Panc1 (cell line): ENCODE data around the gene LMBRD2. TPM values are rescaled to one million over a fixed set of nuclear protein-coding genes. Genes with fewer than 3 reads are reported as not detected.
"Not testable (repeated sequence)": the region's sequence is repeated elsewhere in the genome, so short reads cannot be mapped to it uniquely, and the experiment has no call there.

Source experiments
- ATAC-seq: fragments of 200-7000 bp; cut with Tn5 transposase; 2 replicates; pipeline ENCODE4 v1.9.1; 2020; ENCODE audit warnings: mild to moderate bottlenecking, moderate library complexity
- BruUV-seq: library from RNA; stranded (reverse); fragments of 400-500 nt; replicated peaks from 2 replicates; lab custom pipeline; 2021; lab: Mats Ljungman, UMichigan
- CTCF ChIA-PET: fragments of 300-600 bp; sonication (Branson Sonifier 250); formaldehyde crosslinking; loops from one replicate; lab custom pipeline; 2022; ENCODE audit warnings: antibody characterized with exemption; lab: Charles Lee
- POLR2A ChIA-PET: fragments of 300-600 bp; sonication (Branson Sonifier 250); formaldehyde crosslinking; loops from one replicate; lab custom pipeline; 2022; ENCODE audit warnings: antibody characterized with exemption; lab: Charles Lee
- DNase-seq: peaks from one replicate; pipeline ENCODE4 v3.0.0-alpha.2; 2010; ENCODE audit warnings: low read depth, low spot score
- H3K27ac ChIP-seq: 2 replicates; pipeline ENCODE4 v1.5.1; 2011; ENCODE audit warnings: mild to moderate bottlenecking, low read length, inconsistent platforms
- H3K27me3 ChIP-seq: fragments of 200-500 bp; sonication (Bioruptor generic); 2 replicates; pipeline ENCODE4 v1.6.0; 2014; ENCODE audit warnings: low read length, inconsistent platforms; ENCODE audit not compliant: control insufficient read depth, insufficient read depth
- H3K36me3 ChIP-seq: fragments of 200-500 bp; sonication (Bioruptor generic); 2 replicates; pipeline ENCODE4 v1.5.1; 2014; ENCODE audit warnings: inconsistent platforms, mild to moderate bottlenecking, low read length, moderate library complexity; ENCODE audit not compliant: control insufficient read depth, insufficient read depth
- H3K4me1 ChIP-seq: 2 replicates; pipeline ENCODE4 v1.5.1; 2011; ENCODE audit warnings: inconsistent platforms, mild to moderate bottlenecking, low read length, moderate library complexity; ENCODE audit not compliant: control insufficient read depth, insufficient read depth
- H3K4me3 ChIP-seq, 2 experiments: 2 replicates each; pipeline ENCODE4 v1.5.1; 2011 to 2012; ENCODE audit warnings: low read depth in 2 of 2, low read length in 2 of 2, mild to moderate bottlenecking in 2 of 2, inconsistent platforms in 1 of 2, moderate library complexity in 1 of 2
- H3K9me3 ChIP-seq: fragments of 200-500 bp; sonication (Bioruptor generic); 2 replicates; pipeline ENCODE4 v1.5.1; 2014; ENCODE audit warnings: low read depth, mild to moderate bottlenecking, inconsistent platforms, low read length, moderate library complexity; ENCODE audit not compliant: control insufficient read depth, insufficient read depth
- POLR2AphosphoS5 ChIP-seq: IDR thresholded peaks from 2 replicates; pipeline ENCODE4 v1.6.1; 2012; ENCODE audit warnings: mild to moderate bottlenecking, low read depth, low read length, moderate library complexity
- SIN3A ChIP-seq: IDR thresholded peaks from 2 replicates; pipeline ENCODE4 v1.6.1; 2012; ENCODE audit warnings: low read depth, mild to moderate bottlenecking, low read length, moderate library complexity, borderline replicate concordance; ENCODE audit not compliant: insufficient read depth
- TCF7L2 ChIP-seq: IDR thresholded peaks from 2 replicates; pipeline ENCODE4 v1.6.1; 2011; ENCODE audit warnings: mild to moderate bottlenecking, low read depth, low read length, inconsistent platforms
- in situ Hi-C: cut with HindIII; loops from 2 replicates; pipeline ENCODE4 v1.10.0; 2016; ENCODE audit warnings: low sequenced_read_pairs, low pct_unique_long_range_greater_than_20kb
- intact Hi-C: fragments of 100-400 bp; cut with micrococcal nuclease; formaldehyde crosslinking; loops from one replicate; pipeline ENCODE4 v1.10.0; 2022; ENCODE audit not compliant: unreplicated experiment
- total RNA-seq: library from RNA; stranded (reverse); gene quantifications from one replicate; pipeline ENCODE4 v1.2.1, GENCODE V29; 2021; ENCODE audit not compliant: unreplicated experiment
- TF ChIP-seq, protein P1 (sequence below): fragments of 450-650 bp; IDR thresholded peaks from 2 replicates; pipeline ENCODE4 v1.5.1; 2017; ENCODE audit warnings: mild to moderate bottlenecking
- TF ChIP-seq, protein P2 (sequence below), 2 experiments: IDR thresholded peaks; 2 replicates each; pipeline ENCODE4 v1.6.1; 2011 to 2012; ENCODE audit warnings: low read depth in 2 of 2, control low read depth in 1 of 2, low read length in 1 of 2, mild to moderate bottlenecking in 1 of 2, moderate library complexity in 1 of 2; ENCODE audit not compliant: insufficient read depth in 1 of 2

The LMBRD2 gene
- total RNA-seq, 1 experiment from 2014 or later: 7.1 TPM

DNA sequence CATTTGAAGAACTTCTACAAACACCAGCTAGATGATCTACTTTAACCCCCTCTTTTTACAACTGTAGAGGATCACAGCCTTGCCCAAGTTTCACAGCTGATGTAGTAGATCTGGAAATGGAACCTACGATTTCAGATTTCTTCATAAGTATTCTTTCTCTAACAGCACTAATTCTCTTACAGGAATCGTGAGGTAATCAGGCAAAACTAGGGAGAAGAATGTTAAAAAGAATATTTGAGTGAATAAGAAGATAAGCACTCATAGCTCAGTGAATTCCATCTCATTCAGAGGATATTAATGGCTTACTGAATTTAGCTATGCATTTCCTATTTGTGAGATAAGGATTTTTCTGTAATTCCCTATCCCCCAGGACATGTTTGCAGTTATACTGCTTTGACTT lies 47.9 kb upstream of the LMBRD2 start:
- Histone ChIP-seq H3K4me3 (no peak overlapping the region), H3K36me3 (peaks cover 22% of the 10 kb centered on the region), H3K4me1 (no peaks in the 10 kb centered on the region), H3K27me3 (no peaks in the 10 kb centered on the region), H3K9me3 (no peaks in the 10 kb centered on the region), H3K27ac (no peak overlapping the region)
- CTCF ChIA-PET: no interaction called here
- in situ Hi-C loops (no loop called here), intact Hi-C loops (no loop called here)
- no peak for ATAC-seq
- TF ChIP-seq SIN3A (no peak), POLR2AphosphoS5 (no peak), TCF7L2 (no peak)
- TF ChIP-seq, protein P1, sequence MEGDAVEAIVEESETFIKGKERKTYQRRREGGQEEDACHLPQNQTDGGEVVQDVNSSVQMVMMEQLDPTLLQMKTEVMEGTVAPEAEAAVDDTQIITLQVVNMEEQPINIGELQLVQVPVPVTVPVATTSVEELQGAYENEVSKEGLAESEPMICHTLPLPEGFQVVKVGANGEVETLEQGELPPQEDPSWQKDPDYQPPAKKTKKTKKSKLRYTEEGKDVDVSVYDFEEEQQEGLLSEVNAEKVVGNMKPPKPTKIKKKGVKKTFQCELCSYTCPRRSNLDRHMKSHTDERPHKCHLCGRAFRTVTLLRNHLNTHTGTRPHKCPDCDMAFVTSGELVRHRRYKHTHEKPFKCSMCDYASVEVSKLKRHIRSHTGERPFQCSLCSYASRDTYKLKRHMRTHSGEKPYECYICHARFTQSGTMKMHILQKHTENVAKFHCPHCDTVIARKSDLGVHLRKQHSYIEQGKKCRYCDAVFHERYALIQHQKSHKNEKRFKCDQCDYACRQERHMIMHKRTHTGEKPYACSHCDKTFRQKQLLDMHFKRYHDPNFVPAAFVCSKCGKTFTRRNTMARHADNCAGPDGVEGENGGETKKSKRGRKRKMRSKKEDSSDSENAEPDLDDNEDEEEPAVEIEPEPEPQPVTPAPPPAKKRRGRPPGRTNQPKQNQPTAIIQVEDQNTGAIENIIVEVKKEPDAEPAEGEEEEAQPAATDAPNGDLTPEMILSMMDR: no peak
- DNase-seq: no peak
- no TSS peak for BruUV-seq
- POLR2A ChIA-PET: no interaction called here

DNA sequence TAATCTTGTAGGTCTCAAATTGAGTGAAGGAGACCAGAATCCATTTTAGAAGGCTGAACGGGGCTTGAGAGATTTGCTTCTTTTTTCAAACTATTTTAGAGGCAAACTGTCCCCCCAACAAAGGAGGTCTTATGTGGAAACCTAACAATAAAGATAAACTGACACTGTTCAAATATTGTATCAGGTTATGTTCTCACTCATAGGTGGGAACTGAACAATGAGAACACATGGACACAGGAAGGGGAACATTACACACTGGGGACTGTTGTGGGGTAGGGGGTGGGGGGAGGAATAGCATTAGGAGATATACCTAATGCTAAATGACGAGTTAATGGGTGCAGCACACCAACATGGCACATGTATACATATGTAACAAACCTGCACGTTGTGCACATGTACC lies 47.1 kb upstream of the LMBRD2 start:
- DNase-seq, intact Hi-C loops, H3K4me1 ChIP-seq, H3K9me3 ChIP-seq, CTCF ChIA-PET, ATAC-seq, H3K27me3 ChIP-seq, BruUV-seq, H3K4me3 ChIP-seq, in situ Hi-C loops, H3K27ac ChIP-seq, POLR2A ChIA-PET: not testable (repeated sequence)
- peaks cover 22% of the 10 kb centered on the region for H3K36me3 ChIP-seq

DNA sequence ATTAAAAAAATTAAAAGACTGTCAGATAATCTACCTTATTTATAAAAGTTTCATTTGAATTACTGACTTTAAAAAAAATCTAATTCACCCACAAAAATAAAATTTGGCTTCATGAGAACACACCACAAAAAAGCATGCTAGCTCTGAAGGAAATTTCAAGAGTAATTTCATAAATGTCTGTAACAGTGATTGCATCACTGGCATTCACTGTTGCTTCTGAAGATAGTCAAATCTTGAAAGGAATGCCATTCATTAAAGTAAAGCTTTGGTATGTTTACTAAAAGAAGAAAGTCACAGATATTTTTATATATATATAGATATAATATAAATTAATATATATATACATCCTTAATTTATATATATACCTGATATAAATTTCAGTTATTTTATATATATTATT lies 46.6 kb upstream of the LMBRD2 start:
- Histone ChIP-seq H3K4me1 (no peaks in the 10 kb centered on the region), H3K27ac (no peak overlapping the region), H3K9me3 (no peaks in the 10 kb centered on the region), H3K27me3 (no peaks in the 10 kb centered on the region), H3K36me3 (peaks cover 22% of the 10 kb centered on the region), H3K4me3 (no peak overlapping the region)
- TF ChIP-seq SIN3A (no peak), TCF7L2 (no peak), POLR2AphosphoS5 (no peak)
- TF ChIP-seq, protein P1: no peak
- TF ChIP-seq, protein P2, sequence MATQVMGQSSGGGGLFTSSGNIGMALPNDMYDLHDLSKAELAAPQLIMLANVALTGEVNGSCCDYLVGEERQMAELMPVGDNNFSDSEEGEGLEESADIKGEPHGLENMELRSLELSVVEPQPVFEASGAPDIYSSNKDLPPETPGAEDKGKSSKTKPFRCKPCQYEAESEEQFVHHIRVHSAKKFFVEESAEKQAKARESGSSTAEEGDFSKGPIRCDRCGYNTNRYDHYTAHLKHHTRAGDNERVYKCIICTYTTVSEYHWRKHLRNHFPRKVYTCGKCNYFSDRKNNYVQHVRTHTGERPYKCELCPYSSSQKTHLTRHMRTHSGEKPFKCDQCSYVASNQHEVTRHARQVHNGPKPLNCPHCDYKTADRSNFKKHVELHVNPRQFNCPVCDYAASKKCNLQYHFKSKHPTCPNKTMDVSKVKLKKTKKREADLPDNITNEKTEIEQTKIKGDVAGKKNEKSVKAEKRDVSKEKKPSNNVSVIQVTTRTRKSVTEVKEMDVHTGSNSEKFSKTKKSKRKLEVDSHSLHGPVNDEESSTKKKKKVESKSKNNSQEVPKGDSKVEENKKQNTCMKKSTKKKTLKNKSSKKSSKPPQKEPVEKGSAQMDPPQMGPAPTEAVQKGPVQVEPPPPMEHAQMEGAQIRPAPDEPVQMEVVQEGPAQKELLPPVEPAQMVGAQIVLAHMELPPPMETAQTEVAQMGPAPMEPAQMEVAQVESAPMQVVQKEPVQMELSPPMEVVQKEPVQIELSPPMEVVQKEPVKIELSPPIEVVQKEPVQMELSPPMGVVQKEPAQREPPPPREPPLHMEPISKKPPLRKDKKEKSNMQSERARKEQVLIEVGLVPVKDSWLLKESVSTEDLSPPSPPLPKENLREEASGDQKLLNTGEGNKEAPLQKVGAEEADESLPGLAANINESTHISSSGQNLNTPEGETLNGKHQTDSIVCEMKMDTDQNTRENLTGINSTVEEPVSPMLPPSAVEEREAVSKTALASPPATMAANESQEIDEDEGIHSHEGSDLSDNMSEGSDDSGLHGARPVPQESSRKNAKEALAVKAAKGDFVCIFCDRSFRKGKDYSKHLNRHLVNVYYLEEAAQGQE (IDR thresholded peaks at IDR 0.05; ENCODE audit: insufficient read depth in 1 of 2, low read depth in 2 of 2, low read length in 1 of 2): no peak
- POLR2A ChIA-PET: interaction anchor here (0.6 kb wide), 1 partner anchor 195 kb away, joined by 5 read pairs; no protein-coding TSS in a partner anchor
- BruUV-seq: no TSS peak
- in situ Hi-C loops (no loop called here), intact Hi-C loops (no loop called here)
- ATAC-seq: no peak
- CTCF ChIA-PET: no interaction called here
- DNase-seq: no peak
